Stimulated activated CD4-positive, alpha-beta T cell treated with anti-CD3 and anti-CD28 coated beads, Interleukin-2, amount 100 ng/mL, for 4 hours (primary cell): Measurements from ENCODE around the gene ZCCHC24.
"Not testable (repeated sequence)": the region's sequence is repeated elsewhere in the genome, so short reads cannot be mapped to it uniquely, and the experiment has no call there.

Experiments used
- DNase-seq: peaks from one replicate; pipeline ENCODE4 v3.0.0-alpha.2; 2020; ENCODE audit warnings: low read depth

Gene ZCCHC24

DNA sequence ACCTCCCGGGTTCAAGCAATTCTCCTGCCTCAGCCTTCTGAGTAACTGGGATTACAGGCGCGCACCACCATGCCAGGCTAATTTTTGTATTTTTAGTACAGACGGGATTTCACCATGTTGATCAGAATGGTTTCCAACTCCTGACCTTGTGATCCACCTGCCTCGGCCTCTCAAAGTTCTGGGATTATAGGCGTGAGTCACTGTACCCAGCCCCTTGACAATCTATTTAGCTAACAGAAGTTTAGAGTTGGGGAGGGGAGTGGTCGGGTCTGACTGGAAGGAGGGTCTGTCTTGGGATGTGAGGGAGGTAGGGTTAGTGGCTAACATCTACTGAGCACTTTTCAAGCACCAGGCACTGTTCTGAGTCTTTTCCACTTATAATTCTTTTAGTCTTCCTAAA is 27.0 kb upstream of the ZCCHC24 start:
- no peak for DNase-seq

GRCh38 chr10:79471776-79472175 is 26.4 kb upstream of the ZCCHC24 start:
- DNase-seq, result no peak

DNA sequence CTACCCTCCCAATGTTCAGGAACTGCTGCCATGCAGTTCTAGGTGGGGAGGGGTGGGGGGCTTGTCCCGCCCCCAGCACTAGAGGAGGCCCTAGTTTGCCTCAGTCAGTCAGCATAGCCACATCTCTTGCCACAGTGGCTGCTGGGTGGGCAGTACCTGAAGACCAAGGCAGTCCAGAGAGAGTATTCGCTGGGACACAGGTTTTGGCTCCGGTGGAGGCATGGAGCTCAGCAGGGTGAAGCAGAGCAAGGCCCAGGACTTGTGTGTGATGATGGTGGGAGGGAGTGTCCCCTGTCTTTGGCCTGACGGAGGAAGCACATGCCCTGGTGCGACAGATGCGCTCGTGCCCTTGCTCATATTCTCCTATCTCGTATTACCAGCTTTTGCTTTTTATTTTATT is 24.7 kb upstream of the ZCCHC24 start:
- DNase-seq, result no peak

DNA sequence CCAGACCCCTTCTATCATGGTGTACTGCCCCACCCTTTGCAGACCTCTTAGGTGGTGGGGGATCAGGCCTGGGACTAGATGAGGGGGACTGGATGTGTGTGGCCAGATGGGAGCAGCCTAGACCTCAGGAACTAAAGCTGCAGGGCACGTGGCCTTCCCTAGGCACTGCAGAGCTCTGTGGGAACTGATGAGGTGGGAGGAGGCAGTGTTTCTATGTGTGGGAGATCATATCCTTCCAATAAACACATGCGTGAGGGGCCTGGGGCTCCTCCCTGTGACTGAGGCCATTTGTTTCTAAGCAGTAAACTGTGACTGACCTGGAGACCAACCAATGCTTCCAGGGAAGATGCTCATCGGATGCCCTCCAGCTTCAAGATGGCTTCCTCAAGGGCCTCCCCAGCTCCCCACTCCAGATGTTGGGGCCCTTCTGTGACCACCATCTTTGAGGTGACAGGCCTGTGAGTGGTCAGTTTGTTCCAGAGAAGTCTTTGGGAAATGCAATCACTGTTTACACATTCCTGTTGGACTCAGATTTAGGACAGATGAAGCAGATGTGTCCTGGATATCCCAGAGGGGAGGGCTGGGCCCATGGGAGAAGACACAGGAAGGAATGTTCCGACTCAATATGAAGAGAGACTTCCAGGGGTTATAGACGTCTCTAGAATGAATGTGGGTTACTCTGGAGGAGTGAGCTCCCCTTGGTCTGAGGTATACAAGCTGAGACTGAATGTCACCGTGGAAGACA is 23.6 kb upstream of the ZCCHC24 start:
- no peak for DNase-seq

GRCh38 chr10:79468015-79468560 is 22.7 kb upstream of the ZCCHC24 start:
- no peak for DNase-seq

DNA sequence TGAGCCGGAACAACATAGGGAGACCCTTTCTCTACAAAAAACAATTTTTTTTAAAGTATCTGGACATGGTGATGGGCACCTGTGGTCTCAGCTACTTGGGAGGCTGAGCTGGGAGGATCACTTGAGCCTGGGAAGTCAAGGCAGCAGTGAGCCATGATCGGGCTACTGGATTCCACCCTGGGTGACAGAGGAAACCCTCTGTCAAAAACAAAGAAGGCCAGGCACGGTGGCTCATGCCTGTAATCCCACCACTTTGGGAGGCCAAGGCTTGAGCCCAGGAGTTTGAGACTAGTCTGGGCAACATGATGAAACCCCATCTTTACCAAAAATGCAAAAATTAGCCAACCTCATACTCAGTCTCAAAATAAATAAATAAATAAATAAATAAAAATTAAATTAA is 19.9 kb upstream of the ZCCHC24 start:
- no peak for DNase-seq

- no peak for DNase-seq
These were observed 18.4 kb upstream of the ZCCHC24 start for GRCh38 chr10:79463578-79464496.

- DNase-seq, result no peak
These were observed 15.3 kb upstream of the ZCCHC24 start for GRCh38 chr10:79460687-79461086.

DNA sequence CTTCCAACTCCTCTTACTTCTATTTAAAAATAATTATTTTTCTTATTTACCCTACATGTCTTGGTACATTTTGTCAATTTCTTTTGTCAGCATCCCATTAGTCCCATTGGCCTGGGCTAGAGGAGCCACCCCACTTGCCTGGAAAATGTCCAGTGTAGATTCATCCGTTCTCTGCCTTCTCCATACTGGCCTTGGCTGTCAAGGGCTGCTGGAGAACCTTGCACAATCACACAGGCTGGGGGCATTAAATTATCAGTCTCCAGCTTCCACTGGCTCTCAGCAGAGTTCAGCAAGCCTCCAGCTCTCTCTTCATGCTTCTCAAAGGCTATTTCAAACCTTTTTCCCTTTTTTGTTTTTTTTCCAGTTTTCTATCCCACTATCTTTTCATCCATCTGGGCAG is 13.8 kb upstream of the ZCCHC24 start:
- DNase-seq, result no peak

DNA sequence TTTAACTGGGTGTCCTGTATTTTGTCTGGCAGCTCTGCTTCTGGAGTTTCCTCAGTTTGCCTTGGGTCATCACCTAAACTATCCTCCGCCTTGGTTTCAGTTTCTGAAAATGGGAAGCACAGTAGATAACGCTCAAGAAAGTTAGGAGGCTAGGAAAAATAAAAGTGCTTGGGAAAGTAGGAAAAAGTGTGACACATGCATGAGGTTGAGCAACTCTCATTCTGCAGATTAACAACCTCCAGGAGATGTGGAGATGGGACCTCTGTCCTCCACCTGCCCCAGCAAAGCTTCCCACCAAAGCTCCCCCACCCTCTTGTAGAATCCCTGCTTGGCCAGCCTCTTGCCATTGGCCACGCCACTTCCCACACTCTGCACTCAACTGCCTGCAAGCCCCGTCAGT is 13.1 kb upstream of the ZCCHC24 start:
- DNase-seq, result no peak

- no peak for DNase-seq
These were observed 11.9 kb upstream of the ZCCHC24 start for GRCh38 chr10:79457256-79457785.

DNA sequence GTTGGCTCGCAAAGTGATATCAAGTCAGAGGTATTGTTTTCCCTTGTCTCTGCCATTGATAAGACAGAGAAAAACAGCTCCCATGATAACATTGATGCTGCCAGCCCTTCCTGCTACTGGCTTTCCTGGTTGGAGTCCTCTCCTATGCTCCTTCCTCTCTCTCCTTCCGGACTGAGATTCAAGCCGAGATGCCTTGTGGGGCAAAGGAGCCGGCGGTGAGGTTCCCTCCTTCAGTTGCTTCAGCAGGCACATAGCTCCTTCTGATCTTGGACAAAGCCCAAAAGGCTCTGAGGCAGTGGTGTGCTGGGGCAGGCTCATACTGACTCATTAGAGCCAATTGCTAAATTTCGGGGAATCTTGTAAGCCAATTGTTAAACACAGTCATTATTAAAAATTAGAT is 8.8 kb upstream of the ZCCHC24 start:
- no peak for DNase-seq

GRCh38 chr10:79453392-79453791 is 8.0 kb upstream of the ZCCHC24 start:
- no peak for DNase-seq

DNA sequence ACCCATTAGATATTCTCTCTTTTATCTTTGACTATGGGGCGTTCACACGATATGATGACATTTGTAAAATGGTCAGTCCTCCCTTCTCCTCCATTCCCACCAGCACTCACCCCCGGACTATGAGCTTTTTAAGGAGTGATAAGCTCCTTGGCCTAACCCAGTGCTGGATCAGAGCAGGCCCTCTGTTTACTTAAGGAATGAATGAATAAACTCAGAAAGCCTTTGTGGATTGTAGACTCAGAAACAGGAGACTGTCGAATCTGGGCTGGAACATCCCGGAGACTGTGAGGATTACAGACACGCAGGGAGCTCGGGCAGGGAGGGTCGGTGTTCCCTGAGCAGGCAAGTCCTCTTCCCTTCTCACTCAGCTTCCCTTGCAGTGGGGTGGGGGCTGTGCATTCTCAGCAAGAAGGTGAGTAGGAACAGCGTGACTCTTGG is 6.8 kb upstream of the ZCCHC24 start:
- DNase-seq, result no peak

GRCh38 chr10:79451046-79451699 is 5.7 kb upstream of the ZCCHC24 start:
- no peak for DNase-seq

DNA sequence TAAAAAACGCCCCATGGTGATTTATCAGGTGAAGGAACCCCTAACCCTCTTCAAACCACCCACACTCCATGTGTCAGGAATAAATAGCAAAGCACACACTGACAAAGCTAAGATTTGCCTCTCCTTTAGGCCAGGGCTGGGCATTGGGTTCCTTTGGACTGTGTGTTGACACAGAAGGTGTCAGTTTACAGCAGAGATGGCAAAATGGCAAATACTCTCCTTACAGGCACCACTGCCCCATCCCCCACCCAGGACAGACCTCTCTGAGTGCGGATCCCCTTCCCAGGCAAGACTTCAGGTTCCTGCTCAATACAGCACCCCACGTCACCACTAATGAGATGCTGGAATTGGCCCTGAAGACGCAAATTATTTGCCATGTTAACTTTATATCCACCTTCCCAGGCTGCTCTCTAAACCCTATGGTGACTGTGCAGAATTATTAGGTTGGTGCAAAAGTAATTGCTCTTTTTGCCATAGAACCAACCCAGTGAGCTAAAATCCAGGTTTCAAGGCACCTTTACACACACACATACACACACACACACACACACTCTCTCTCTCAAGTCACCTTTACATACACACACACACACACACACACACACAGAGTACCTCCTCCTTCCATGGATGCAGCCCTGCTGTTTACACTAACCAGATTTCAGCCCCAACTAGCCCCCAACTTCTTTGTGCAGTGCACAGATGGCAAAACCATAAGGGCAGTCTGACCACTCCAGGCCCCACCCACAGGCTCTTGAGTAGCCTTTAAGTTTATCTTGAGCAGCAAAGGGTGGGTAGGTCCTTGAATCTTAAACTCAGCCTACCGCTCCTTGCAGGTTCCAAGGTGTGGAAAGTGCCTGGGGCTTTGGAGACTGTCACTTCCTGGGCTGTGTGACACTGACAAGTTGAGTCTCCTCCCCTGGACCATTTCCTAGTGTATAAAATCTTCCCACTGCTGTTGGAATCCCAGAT is 4.0 kb upstream of the ZCCHC24 start:
- no peak for DNase-seq

DNA sequence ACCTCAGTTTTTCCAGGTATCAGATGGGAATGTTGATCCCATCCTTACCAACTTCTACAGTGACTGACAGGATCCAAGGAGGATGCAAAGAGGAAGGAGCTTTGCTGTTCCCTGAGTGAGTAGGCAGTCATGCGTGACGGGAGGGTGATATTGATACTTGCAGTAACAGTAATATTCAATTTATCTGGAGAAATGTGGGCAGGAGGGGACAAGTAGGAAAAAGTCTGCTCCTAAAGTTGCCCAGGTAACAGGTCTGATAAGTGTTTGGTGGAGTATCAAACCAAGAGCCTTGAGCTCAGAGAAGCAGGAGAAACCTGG is 3.3 kb upstream of the ZCCHC24 start:
- DNase-seq, result no peak

DNA sequence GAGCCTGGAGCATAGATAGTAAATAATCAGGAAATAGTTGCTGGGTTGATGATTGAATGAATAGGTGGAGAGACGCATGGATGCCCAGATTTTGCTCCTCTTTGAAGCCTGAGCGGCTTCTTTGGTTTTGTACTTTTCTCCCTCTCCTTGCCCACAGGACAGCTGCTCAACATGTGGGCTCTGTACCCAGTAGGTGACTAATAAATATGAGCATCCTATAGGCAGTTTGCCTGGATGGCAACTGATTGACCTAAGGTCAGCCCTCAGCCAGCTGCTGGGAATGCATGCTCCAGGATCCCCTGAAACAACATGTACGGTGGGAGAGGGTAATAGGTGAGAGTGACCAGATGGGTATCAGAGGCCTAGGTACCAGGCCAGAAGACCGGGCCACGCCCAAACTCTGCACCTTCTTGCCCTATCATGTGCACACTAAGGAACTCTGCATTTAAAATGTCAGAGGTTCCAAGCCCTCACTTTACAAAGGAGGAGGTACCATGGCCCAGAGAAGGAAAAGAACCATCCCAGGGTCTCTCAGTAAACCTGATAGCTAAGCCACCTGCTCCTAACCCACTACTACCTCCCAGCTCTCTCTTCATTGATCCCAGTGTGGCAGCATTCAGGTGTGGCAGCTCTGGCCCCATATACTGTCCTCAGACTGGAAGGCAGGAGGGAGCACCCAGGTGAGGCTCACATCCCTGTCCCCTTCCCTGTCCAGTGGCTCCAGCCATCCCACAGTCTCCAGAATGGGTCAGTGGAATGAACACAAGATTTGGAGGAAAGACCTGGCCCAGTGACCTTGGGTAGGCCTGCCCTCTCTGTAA is 2.7 kb upstream of the ZCCHC24 start:
- DNase-seq, result no peak

DNA sequence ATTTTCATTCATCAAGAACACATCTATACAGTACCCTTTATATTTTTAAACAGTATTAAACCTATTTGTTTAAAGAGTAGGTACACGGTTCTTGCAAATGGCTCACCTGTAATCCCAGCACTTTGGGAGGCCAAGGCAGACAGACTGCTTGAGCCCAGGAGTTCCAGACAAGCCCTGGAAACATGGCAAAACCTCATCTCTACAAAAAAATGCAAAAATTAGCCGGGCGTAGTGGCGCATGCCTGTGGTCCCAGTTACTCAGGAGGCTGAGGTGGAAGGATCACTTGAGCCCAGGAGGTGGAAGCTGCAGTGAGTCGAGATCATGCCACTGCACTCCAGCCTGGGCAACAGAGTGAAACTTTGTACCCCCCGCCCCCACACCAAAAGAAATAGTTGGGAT is 1.8 kb upstream of the ZCCHC24 start:
- DNase-seq, result not testable (repeated sequence)

- DNase-seq, result no peak
These were observed 1.3 kb upstream of the ZCCHC24 start for GRCh38 chr10:79446758-79447084.
